ENCODE data around the gene KCNIP4. TPM values are rescaled to one million over a fixed set of nuclear protein-coding genes. Genes with fewer than 3 reads are reported as not detected.

The KCNIP4 gene
- total and polyA plus RNA-seq, 10 of the 15 experiments (the other 5 are each of a cell fraction or from before 2014, with no cell fraction given) = 0.03 to 0.23 (median 0.13) TPM; not detected in 7

- no peak for TF ChIP-seq NR2C2 (IDR thresholded peaks at IDR 0.05; ENCODE audit: borderline replicate concordance, control insufficient read depth, insufficient read length, low read depth)
- TF ChIP-seq NFIC (IDR thresholded peaks at IDR 0.05; ENCODE audit: low read depth, low read length) = no peak
- TF ChIP-seq TBL1XR1 (IDR thresholded peaks at IDR 0.05; ENCODE audit: low read depth, low read length) = no peak
- TF ChIP-seq BMI1 (IDR thresholded peaks at IDR 0.05; ENCODE audit: borderline replicate concordance) = no peak
Measured at GRCh38 chr4:21830272-21830671, 118.3 kb downstream of the KCNIP4 start (continued).

GRCh38 chr4:21827575-21827974 lies 121.0 kb downstream of the KCNIP4 start:
- no peaks in the 10 kb centered on the region for H3K9me3 ChIP-seq (replicated peaks; ENCODE audit: control insufficient read depth, insufficient read depth, low read length)
- H3K4me3 ChIP-seq = no peak overlapping the region
- ChIA-PET RAD21 (ENCODE audit: unreplicated experiment) (no interaction called here), SMC1A (ENCODE audit: uncharacterized antibody, unreplicated experiment) (no interaction called here), CTCF (no interaction called here), POLR2A (no interaction called here)
- H3K36me3 ChIP-seq (ENCODE audit: control insufficient read depth in 2 of 2, insufficient read depth in 2 of 2, low read length in 1 of 2) = no peaks in the 10 kb centered on the region
- WGBS (ENCODE audit: insufficient coverage, insufficient replicate concordance, low lambda C conversion rate, missing lambda C conversion rate) = 30% methylated on average over 3 of the region's 3 CpGs
- in situ Hi-C loops (cut with MboI) (no loop called here), intact Hi-C loops (cut with micrococcal nuclease; ENCODE audit: unreplicated experiment) (no loop called here)
- H3K27ac ChIP-seq (ENCODE audit: control insufficient read depth, insufficient read depth) = no peak overlapping the region
- no peak for ATAC-seq
- no peaks in the 10 kb centered on the region for H4K20me1 ChIP-seq (ENCODE audit: control insufficient read depth, insufficient read depth)
- H2AFZ ChIP-seq (ENCODE audit: control insufficient read depth, low read depth, low read length) = no peak overlapping the region
- no peak for FAIRE-seq
- DNase-seq (ENCODE audit: low read depth, low spot score) = no peak
- no peaks in the 10 kb centered on the region for H3K79me2 ChIP-seq (ENCODE audit: control insufficient read depth, insufficient read depth, low read length)
- BruUV-seq (replicated peaks) = no TSS peak
- H3K27me3 ChIP-seq (replicated peaks in 1 of 2; ENCODE audit: control insufficient read depth in 2 of 2, insufficient read depth in 2 of 2, low read length in 1 of 2) = no peaks in the 10 kb centered on the region
- no peak overlapping the region for H3K4me2 ChIP-seq (ENCODE audit: control insufficient read depth, insufficient read depth)
- no peaks in the 10 kb centered on the region for H3K4me1 ChIP-seq (ENCODE audit: control insufficient read depth, insufficient read depth, low read length)
- H3K9ac ChIP-seq (ENCODE audit: control insufficient read depth, insufficient read depth, low read length) = no peak overlapping the region
- TF ChIP-seq MAX (IDR thresholded peaks at IDR 0.05; ENCODE audit: low read depth, low read length) (no peak), TARDBP (IDR thresholded peaks at IDR 0.05; ENCODE audit: borderline replicate concordance) (no peak), USF2 (IDR thresholded peaks at IDR 0.05; ENCODE audit: borderline replicate concordance, low read depth, low read length) (no peak), BMI1 (IDR thresholded peaks at IDR 0.05; ENCODE audit: borderline replicate concordance) (no peak), POLR2AphosphoS5 (IDR thresholded peaks at IDR 0.05; ENCODE audit: low read length) (no peak), SMARCA5 (IDR thresholded peaks at IDR 0.05) (no peak), MYC (IDR thresholded peaks at IDR 0.05; ENCODE audit: insufficient read depth, insufficient read length, insufficient replicate concordance, low read length, severe bottlenecking) (no peak), POLR2A (IDR thresholded peaks at IDR 0.05; ENCODE audit: low read depth, low read length) (no peak), CTCF (IDR thresholded peaks at IDR 0.05 in 2 of 3, conservative IDR thresholded peaks at IDR 0.05 in 1 of 3; ENCODE audit: control insufficient read depth in 2 of 3, extremely low read depth in 1 of 3, insufficient read depth in 1 of 3, low read depth in 3 of 3, low read length in 3 of 3) (no peak), EZH2 (IDR thresholded peaks at IDR 0.05; ENCODE audit: borderline replicate concordance, control insufficient read depth, low read depth, low read length) (no peak), IRF5 (IDR thresholded peaks at IDR 0.05; ENCODE audit: borderline replicate concordance) (no peak), REST (IDR thresholded peaks at IDR 0.05; ENCODE audit: low read depth, low read length) (no peak), MEF2A (IDR thresholded peaks at IDR 0.05; ENCODE audit: insufficient read depth, low read depth, low read length) (no peak)

Measured in GM12878 (cell line).